IMR-90 (cell line): Measurements from ENCODE around the gene PHOSPHO1. TPM values are rescaled to one million over a fixed set of nuclear protein-coding genes. Genes with fewer than 3 reads are reported as not detected.

Source experiments
- ATAC-seq: fragments of 200-7000 bp; cut with Tn5 transposase; 2 replicates; pipeline ENCODE4 v1.9.1; 2020; ENCODE audit warnings: low read depth, mild to moderate bottlenecking, moderate library complexity
- BruUV-seq: library from RNA; stranded (reverse); fragments of 400-500 nt; replicated peaks from 2 replicates; lab custom pipeline; 2021; lab: Mats Ljungman, UMichigan
- CTCF ChIA-PET: fragments of 300-600 bp; formaldehyde crosslinking; extraction: SDS; loops from one replicate; lab custom pipeline; 2021; ENCODE audit warnings: antibody characterized with exemption; lab: Yijun Ruan, JAX
- POLR2A ChIA-PET: fragments of 300-600 bp; sonication (Branson Sonifier 250); formaldehyde crosslinking; loops from one replicate; lab custom pipeline; 2022; ENCODE audit warnings: antibody characterized with exemption; ENCODE audit not compliant: unreplicated experiment; lab: Charles Lee
- DNase-seq: peaks from one replicate; pipeline ENCODE4 v3.0.0; 2013
- H2AFZ ChIP-seq: replicated peaks from 2 replicates; pipeline ENCODE3; 2013; ENCODE audit warnings: low read length, mild to moderate bottlenecking; ENCODE audit not compliant: poor library complexity
- H2AK5ac ChIP-seq: 2 replicates; pipeline ENCODE4 v1.6.1; 2013; ENCODE audit warnings: low read depth, low read length, inconsistent platforms
- H2AK9ac ChIP-seq: replicated peaks from 2 replicates; pipeline ENCODE3; 2013; ENCODE audit warnings: mild to moderate bottlenecking, low read depth, low read length, moderate library complexity; ENCODE audit not compliant: poor library complexity
- H2BK120ac ChIP-seq: 2 replicates; pipeline ENCODE4 v1.6.1; 2013; ENCODE audit warnings: low read depth, low read length, inconsistent platforms
- H2BK15ac ChIP-seq: 3 replicates; pipeline ENCODE4 v1.6.1; 2013; ENCODE audit warnings: low read depth, low read length, inconsistent platforms
- H2BK20ac ChIP-seq: 2 replicates; pipeline ENCODE4 v1.6.1; 2013; ENCODE audit warnings: low read depth, mild to moderate bottlenecking, inconsistent platforms, low read length, moderate library complexity
- H2BK5ac ChIP-seq: 2 replicates; pipeline ENCODE4 v1.6.1; 2013; ENCODE audit warnings: mild to moderate bottlenecking, low read depth, low read length, inconsistent platforms; ENCODE audit not compliant: poor library complexity, severe bottlenecking
- H3K14ac ChIP-seq: replicated peaks from 2 replicates; pipeline ENCODE4 v1.6.1; 2013; ENCODE audit warnings: low read depth, low read length, inconsistent platforms
- H3K18ac ChIP-seq: 2 replicates; pipeline ENCODE4 v1.6.1; 2013; ENCODE audit warnings: low read depth, low read length, control low read depth
- H3K23ac ChIP-seq: 2 replicates; pipeline ENCODE4 v1.6.1; 2013; ENCODE audit warnings: low read depth, low read length, inconsistent platforms
- H3K27ac ChIP-seq: 2 replicates; pipeline ENCODE4 v1.5.1; 2013; ENCODE audit warnings: mild to moderate bottlenecking, control low read depth, low read length; ENCODE audit not compliant: insufficient read depth
- H3K27me3 ChIP-seq: 2 replicates; pipeline ENCODE4 v1.6.1; 2013; ENCODE audit warnings: low read length; ENCODE audit not compliant: control insufficient read depth, insufficient read depth
- H3K36me3 ChIP-seq: 2 replicates; pipeline ENCODE4 v1.6.1; 2013; ENCODE audit warnings: low read length, mixed read lengths; ENCODE audit not compliant: control insufficient read depth, insufficient read depth
- H3K4ac ChIP-seq: 2 replicates; pipeline ENCODE4 v1.6.1; 2013; ENCODE audit warnings: low read depth, low read length, inconsistent platforms
- H3K4me1 ChIP-seq: 2 replicates; pipeline ENCODE4 v1.6.1; 2013; ENCODE audit warnings: low read length, mixed read lengths; ENCODE audit not compliant: control insufficient read depth, insufficient read depth
- H3K4me2 ChIP-seq: 2 replicates; pipeline ENCODE4 v1.6.1; 2013; ENCODE audit warnings: low read depth, mild to moderate bottlenecking, control low read depth, low read length, moderate library complexity
- H3K4me3 ChIP-seq: 2 replicates; pipeline ENCODE4 v1.5.1; 2013; ENCODE audit warnings: low read depth, mild to moderate bottlenecking, control low read depth, low read length, moderate library complexity; ENCODE audit not compliant: insufficient read depth
- H3K56ac ChIP-seq: 2 replicates; pipeline ENCODE4 v1.6.1; 2013; ENCODE audit warnings: low read length, inconsistent platforms; ENCODE audit not compliant: insufficient read depth; ENCODE audit errors: extremely low read depth
- H3K79me1 ChIP-seq, 2 experiments: 2 replicates each; pipeline ENCODE4 v1.6.1; 2013; ENCODE audit warnings: low read length in 2 of 2, inconsistent platforms in 1 of 2, low read depth in 1 of 2
- H3K9ac ChIP-seq: 2 replicates; pipeline ENCODE4 v1.6.1; 2013; ENCODE audit warnings: low read depth, low read length, control low read depth
- H3K9me1 ChIP-seq: 2 replicates; pipeline ENCODE4 v1.6.1; 2013; ENCODE audit warnings: low read length, inconsistent platforms; ENCODE audit not compliant: insufficient read depth
- H3K9me3 ChIP-seq: 2 replicates; pipeline ENCODE4 v1.6.1; 2013; ENCODE audit warnings: low read length; ENCODE audit not compliant: control insufficient read depth, insufficient read depth
- H4K20me1 ChIP-seq: 2 replicates; pipeline ENCODE4 v1.6.1; 2013; ENCODE audit warnings: low read length, inconsistent platforms; ENCODE audit not compliant: insufficient read depth
- H4K5ac ChIP-seq: 2 replicates; pipeline ENCODE4 v1.6.1; 2013; ENCODE audit warnings: mild to moderate bottlenecking, low read depth, low read length, control low read depth
- H4K8ac ChIP-seq, 2 experiments: 2 replicates each; pipeline ENCODE4 v1.6.1; 2013; ENCODE audit warnings: low read depth in 2 of 2, low read length in 2 of 2, control low read depth in 1 of 2, inconsistent platforms in 1 of 2
- H4K91ac ChIP-seq: 2 replicates; pipeline ENCODE4 v1.6.1; 2013; ENCODE audit warnings: low read depth, low read length, inconsistent platforms; ENCODE audit not compliant: insufficient read depth
- MXI1 ChIP-seq: IDR thresholded peaks from 2 replicates; pipeline ENCODE4 v1.6.1; 2012; ENCODE audit warnings: low read depth, mild to moderate bottlenecking, low read length, moderate library complexity, borderline replicate concordance
- POLR2A ChIP-seq: IDR thresholded peaks from 2 replicates; pipeline ENCODE4 v1.6.1; 2012; ENCODE audit warnings: mild to moderate bottlenecking, low read depth, low read length
- RAD21 ChIP-seq: IDR thresholded peaks from 2 replicates; pipeline ENCODE4 v1.6.1; 2012; ENCODE audit warnings: low read length, improper control_type of control experiment
- WGBS, 2 experiments: methylation state at CpG; one replicate each; pipeline versions ENCODE4 v1.1.5 to v1.1.7; 2013; ENCODE audit warnings: missing lambda C conversion rate in 2 of 2; ENCODE audit not compliant: insufficient read length in 1 of 2; ENCODE audit errors: extremely low coverage in 2 of 2; 5-methylcytosine and 5-hydroxymethylcytosine counted together
- dilution Hi-C: fragments of 300-500 bp; cut with HindIII; formaldehyde crosslinking; loops from one replicate; pipeline ENCODE4 v1.14.3; 2018; ENCODE audit warnings: low sequenced_read_pairs; ENCODE audit not compliant: unreplicated experiment
- in situ Hi-C: fragments of 300-500 bp; cut with MboI; formaldehyde crosslinking; loops from 3 replicates; pipeline ENCODE4 v1.14.3; 2019; ENCODE audit warnings: low sequenced_read_pairs, inconsistent platforms, mixed read lengths
- intact Hi-C: fragments of 100-400 bp; cut with micrococcal nuclease; formaldehyde crosslinking; loops from 2 replicates; pipeline ENCODE4 v1.10.0; 2022
- polyA plus RNA-seq, 3 experiments: library from polyadenylated mRNA; depleted of rRNA; stranded (reverse); fragments of >200 nt; gene quantifications; 2 replicates each; pipeline ENCODE4 v1.2.3, GENCODE V29; 2012; ENCODE audit warnings: low replicate concordance in 1 of 3
- total RNA-seq: library from RNA; depleted of rRNA; stranded (reverse); fragments of >200 nt; gene quantifications from 2 replicates; pipeline ENCODE4 v1.2.3, GENCODE V29; 2012
- TF ChIP-seq, protein P1 (sequence below): fragments of 150-350 bp; IDR thresholded peaks from 2 replicates; pipeline ENCODE4 v1.6.1; 2016; ENCODE audit warnings: low read depth, mild to moderate bottlenecking, low read length, moderate library complexity, borderline replicate concordance

PHOSPHO1 gene
- total and polyA plus RNA-seq, 2 of the 4 experiments (the other 2 are of a cell fraction) = under 0.01 to 0.48 TPM

DNA sequence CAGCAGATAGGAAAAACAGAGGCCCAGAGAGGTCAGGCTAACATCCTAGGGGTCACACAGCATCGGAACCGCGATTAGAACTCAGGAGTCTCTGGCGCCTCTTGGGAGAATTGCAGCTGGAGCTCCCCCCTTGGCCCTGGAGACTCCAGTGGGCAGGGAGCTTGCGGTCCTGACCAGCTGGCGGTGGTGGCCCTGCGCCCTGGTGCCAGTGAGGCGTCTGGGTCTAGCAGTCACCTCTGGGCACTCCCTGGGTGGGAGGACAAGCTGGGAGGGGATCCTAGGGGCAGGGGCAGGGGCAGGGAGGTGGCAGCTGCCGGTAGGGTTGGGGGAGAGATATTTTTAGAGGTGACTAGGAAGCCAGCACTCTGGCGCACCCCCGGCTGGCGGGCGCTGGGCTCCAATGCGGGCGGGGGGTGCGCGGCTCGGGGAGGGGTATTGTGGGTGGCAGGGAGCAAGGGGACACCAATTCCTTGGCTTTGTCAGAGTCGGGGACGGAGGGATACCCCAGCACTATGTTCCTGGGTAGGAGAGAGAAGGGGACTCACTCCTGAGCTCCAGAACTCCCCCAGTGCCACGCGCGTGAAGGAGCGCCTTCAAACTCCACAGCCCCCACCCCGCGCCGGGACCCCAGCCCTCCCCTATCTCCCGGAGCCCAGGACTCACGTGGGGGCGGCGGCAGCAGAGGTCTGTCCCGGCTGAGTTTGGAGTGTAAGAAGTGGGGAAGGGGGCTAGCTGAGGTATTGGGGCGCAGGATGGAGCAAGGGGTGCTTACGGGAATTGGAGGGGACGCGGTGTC is 584 bp downstream of the PHOSPHO1 start:
- BruUV-seq = no TSS peak
- Histone ChIP-seq H4K5ac (no peak overlapping the region), H3K9me1 (no peaks in the 10 kb centered on the region), H2BK15ac (no peak overlapping the region), H3K18ac (no peak overlapping the region), H3K56ac (no peak overlapping the region; the same call in 1 of the 2 replicates), H3K9me3 (no peaks in the 10 kb centered on the region), H3K79me1 (no peaks in the 10 kb centered on the region), H3K36me3 (no peaks in the 10 kb centered on the region), H3K14ac (peak overlapping the region; percentile 76; the same call in 1 of the 2 replicates), H3K27ac (no peak overlapping the region; the same call in 1 of the 2 replicates), H2AFZ (peak overlapping the region; percentile 98), H3K23ac (peak overlapping the region; percentile 59; the same call in 1 of the 2 replicates), H2BK20ac (no peak overlapping the region), H4K8ac (peak overlapping the region in 1 of 2 experiments; percentile 66; a peak in 1 of 4 replicates), H2AK9ac (peak overlapping the region; percentile 87), H3K9ac (peak overlapping the region; percentile 47), H3K4me1 (no peaks in the 10 kb centered on the region), H4K91ac (no peak overlapping the region), H3K4ac (peak overlapping the region; percentile 51), H4K20me1 (no peaks in the 10 kb centered on the region), H2BK5ac (no peak overlapping the region), H2BK120ac (no peak overlapping the region), H2AK5ac (no peak overlapping the region), H3K4me3 (peak overlapping the region; percentile 91), H3K4me2 (peak overlapping the region; percentile 74), H3K27me3 (peaks cover 28% of the 10 kb centered on the region)
- intact Hi-C loops (loop anchor here (5.0 kb wide), 3 partner anchors 38 to 168 kb away; no protein-coding TSS in a partner anchor), in situ Hi-C loops (no loop called here), dilution Hi-C loops (no loop called here)
- WGBS, 2 experiments = 29% methylated on average over 6 of the region's 36 CpGs; no CpG with 5 or more reads in 1 of the 2 experiments
- TF ChIP-seq, protein P1, sequence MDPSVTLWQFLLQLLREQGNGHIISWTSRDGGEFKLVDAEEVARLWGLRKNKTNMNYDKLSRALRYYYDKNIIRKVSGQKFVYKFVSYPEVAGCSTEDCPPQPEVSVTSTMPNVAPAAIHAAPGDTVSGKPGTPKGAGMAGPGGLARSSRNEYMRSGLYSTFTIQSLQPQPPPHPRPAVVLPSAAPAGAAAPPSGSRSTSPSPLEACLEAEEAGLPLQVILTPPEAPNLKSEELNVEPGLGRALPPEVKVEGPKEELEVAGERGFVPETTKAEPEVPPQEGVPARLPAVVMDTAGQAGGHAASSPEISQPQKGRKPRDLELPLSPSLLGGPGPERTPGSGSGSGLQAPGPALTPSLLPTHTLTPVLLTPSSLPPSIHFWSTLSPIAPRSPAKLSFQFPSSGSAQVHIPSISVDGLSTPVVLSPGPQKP = no peak
- TF ChIP-seq MXI1 (no peak), RAD21 (no peak), POLR2A (no peak)
- no peak for DNase-seq
- peak; percentile 25 for ATAC-seq
- POLR2A ChIA-PET = no interaction called here
- CTCF ChIA-PET = interaction anchor here (0.7 kb wide), 1 partner anchor 194 kb away, joined by 4 read pairs; no protein-coding TSS in a partner anchor
